Lung (tissue), 12 donors: ENCODE measurements around the gene IL36RN. TPM values are rescaled to one million over a fixed set of nuclear protein-coding genes. Genes with fewer than 3 reads are reported as not detected.

Source experiments
- ATAC-seq: fragments of 200-7000 bp; cut with Tn5 transposase; one replicate; pipeline ENCODE4 v1.9.1; 2020; ENCODE audit warnings: moderate number of reproducible peaks; ENCODE audit not compliant: insufficient read depth, low FRiP score
- DNase-seq, 3 donors: peaks; one replicate each; pipeline ENCODE4 v3.0.0-alpha.2; 2013 to 2017
- H3K27ac ChIP-seq, 2 donors: one replicate each; pipeline ENCODE4 v1.5.1; 2013; ENCODE audit warnings: mild to moderate bottlenecking in 2 of 2, moderate library complexity in 2 of 2, control low read depth in 1 of 2, inconsistent platforms in 1 of 2, low read depth in 1 of 2, low read length in 1 of 2
- H3K27me3 ChIP-seq, 3 donors: one replicate each; pipeline ENCODE4 v1.5.1; 2013; ENCODE audit warnings: low read length in 2 of 3; ENCODE audit not compliant: control insufficient read depth in 3 of 3, insufficient read depth in 3 of 3
- H3K36me3 ChIP-seq, 4 donors: one replicate each; pipeline ENCODE4 v1.5.1; 2013; ENCODE audit warnings: low read length in 4 of 4, mild to moderate bottlenecking in 1 of 4, moderate library complexity in 1 of 4; ENCODE audit not compliant: control insufficient read depth in 4 of 4, insufficient read depth in 4 of 4
- H3K4me1 ChIP-seq, 5 donors: one replicate each; pipeline ENCODE4 v1.5.1; 2013; ENCODE audit warnings: low read length in 5 of 5, mild to moderate bottlenecking in 2 of 5, moderate library complexity in 1 of 5; ENCODE audit not compliant: control insufficient read depth in 5 of 5, insufficient read depth in 5 of 5
- H3K4me3 ChIP-seq: one replicate; pipeline ENCODE4 v1.5.1; 2013; ENCODE audit warnings: mild to moderate bottlenecking, control low read depth, moderate library complexity
- H3K9ac ChIP-seq, 2 donors: one replicate each; pipeline ENCODE4 v1.5.1; 2013; ENCODE audit warnings: low read length in 2 of 2, control low read depth in 1 of 2; ENCODE audit not compliant: insufficient read depth in 1 of 2
- H3K9me3 ChIP-seq, 4 donors: one replicate each; pipeline ENCODE4 v1.5.1; 2013; ENCODE audit warnings: low read length in 3 of 4, mild to moderate bottlenecking in 1 of 4, moderate library complexity in 1 of 4; ENCODE audit not compliant: control insufficient read depth in 4 of 4, insufficient read depth in 3 of 4
- WGBS, 2 donors: extraction: QIAGEN DNeasy Blood & Tissue Kit; methylation state at CpG; one replicate each; pipeline ENCODE4 v1.1.7; 2013; 5-methylcytosine and 5-hydroxymethylcytosine counted together
- polyA plus RNA-seq, 2 donors: library from polyadenylated mRNA; stranded (reverse); fragments of 200-250 nt; gene quantifications; one replicate each; pipeline ENCODE4 v1.2.1, GENCODE V29; 2013
- total RNA-seq, 2 donors: library from RNA; depleted of rRNA in 1 of 2; stranded (reverse); fragments of >200 nt in 1 of 2; gene quantifications; one replicate each; pipeline ENCODE4 v1.2.1, GENCODE V29; 2014 to 2021
- TF ChIP-seq, protein P1 (sequence below): IDR thresholded peaks from 2 replicates; pipeline ENCODE4 v1.5.1; 2012; ENCODE audit warnings: mild to moderate bottlenecking; ENCODE audit errors: control extremely low read depth, extremely low read depth
- donor health status: control.
- donor health status: control.
- donor health status: Bipolar disorder and iron deficiency.
- donor health status: healthy.
- donor health status: DM: yes; HTN: yes; CAD: no.

Gene IL36RN
- total and polyA plus RNA-seq, 4 donors: 0.01 to 0.09 TPM; not detected in 2

DNA sequence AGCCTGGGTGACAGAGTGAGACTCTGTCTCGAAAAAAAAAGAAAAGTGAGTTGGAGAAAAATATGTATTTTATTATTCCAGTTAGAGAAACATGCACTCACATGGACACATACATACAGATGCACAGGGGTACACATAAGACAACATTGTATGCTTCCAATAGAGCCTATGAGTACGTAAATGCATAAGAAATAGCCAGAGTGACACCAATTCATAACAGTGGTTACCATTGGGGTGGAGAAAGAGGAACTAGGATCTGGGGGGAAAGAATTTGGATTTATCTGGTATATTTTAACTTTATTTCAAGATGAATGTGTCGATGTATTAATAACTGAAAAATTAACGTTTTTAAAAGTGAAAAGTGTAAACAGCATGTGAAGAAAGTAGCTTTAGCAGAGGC lies 37.7 kb upstream of the IL36RN start:
- Histone ChIP-seq H3K9me3 (peaks cover 0 to 2% (median 0%) of the 10 kb centered on the region in 4 donors), H3K27ac (no peak overlapping the region), H3K27me3 (peaks cover 0 to 3% (median 0%) of the 10 kb centered on the region in 3 donors), H3K9ac (no peak overlapping the region), H3K36me3 (no peaks in the 10 kb centered on the region), H3K4me1 (no peaks in the 10 kb centered on the region), H3K4me3 (no peak overlapping the region)
- 56 to 77% methylated on average over 4 of the region's 4 CpGs for WGBS, 2 donors
- ATAC-seq (no peak), DNase-seq (no peak)
- TF ChIP-seq, protein P1, sequence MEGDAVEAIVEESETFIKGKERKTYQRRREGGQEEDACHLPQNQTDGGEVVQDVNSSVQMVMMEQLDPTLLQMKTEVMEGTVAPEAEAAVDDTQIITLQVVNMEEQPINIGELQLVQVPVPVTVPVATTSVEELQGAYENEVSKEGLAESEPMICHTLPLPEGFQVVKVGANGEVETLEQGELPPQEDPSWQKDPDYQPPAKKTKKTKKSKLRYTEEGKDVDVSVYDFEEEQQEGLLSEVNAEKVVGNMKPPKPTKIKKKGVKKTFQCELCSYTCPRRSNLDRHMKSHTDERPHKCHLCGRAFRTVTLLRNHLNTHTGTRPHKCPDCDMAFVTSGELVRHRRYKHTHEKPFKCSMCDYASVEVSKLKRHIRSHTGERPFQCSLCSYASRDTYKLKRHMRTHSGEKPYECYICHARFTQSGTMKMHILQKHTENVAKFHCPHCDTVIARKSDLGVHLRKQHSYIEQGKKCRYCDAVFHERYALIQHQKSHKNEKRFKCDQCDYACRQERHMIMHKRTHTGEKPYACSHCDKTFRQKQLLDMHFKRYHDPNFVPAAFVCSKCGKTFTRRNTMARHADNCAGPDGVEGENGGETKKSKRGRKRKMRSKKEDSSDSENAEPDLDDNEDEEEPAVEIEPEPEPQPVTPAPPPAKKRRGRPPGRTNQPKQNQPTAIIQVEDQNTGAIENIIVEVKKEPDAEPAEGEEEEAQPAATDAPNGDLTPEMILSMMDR: no peak

DNA sequence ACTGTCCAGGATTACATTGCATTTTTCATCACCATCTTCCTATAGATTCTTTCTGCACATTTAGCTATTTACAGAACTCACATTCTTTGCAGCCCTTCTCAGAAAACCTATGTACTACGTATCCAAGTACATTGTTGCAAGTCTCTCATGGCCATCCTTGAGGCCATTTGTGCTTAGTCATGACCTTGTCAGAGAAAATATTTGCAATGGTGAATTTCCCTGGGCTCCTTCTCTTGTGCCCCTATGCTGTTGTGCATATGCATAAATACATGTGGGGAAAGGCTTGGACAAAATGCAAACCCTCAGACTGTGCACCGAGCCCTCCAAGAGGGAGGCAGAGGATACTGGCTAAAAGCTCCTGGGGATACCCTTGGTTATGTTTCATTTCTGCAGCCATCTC lies 34.2 kb upstream of the IL36RN start:
- H3K4me3 ChIP-seq: no peak overlapping the region
- DNase-seq (no peak), ATAC-seq (no peak)
- H3K9me3 ChIP-seq: peaks cover 0 to 2% (median 0%) of the 10 kb centered on the region in 4 donors
- no peaks in the 10 kb centered on the region for H3K36me3 ChIP-seq
- H3K4me1 ChIP-seq: no peaks in the 10 kb centered on the region
- H3K27me3 ChIP-seq: peaks cover 0 to 6% (median 3%) of the 10 kb centered on the region in 3 donors
- TF ChIP-seq, protein P1: no peak
- H3K27ac ChIP-seq: no peak overlapping the region
- WGBS, 2 donors: 90 to 97% methylated on average over 2 of the region's 2 CpGs
- H3K9ac ChIP-seq: no peak overlapping the region

DNA sequence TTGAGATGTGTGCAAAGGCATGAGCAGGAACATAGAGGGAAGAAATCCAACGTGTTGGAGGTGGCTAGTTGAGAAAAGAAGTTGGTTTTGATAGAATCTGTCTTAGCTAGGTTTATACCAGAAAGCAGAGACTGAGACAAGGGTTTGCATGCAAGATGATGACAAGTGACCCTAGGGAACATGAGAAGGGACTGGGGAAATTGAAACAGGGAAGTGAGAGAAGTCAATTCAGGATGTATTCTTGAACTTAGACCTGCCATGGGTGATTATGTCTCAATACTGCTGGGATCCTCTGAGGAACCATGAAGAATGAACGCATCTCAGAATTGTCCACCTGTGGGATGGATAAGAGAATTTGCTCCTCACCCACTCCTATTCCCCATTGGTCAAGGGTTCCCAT lies 33.3 kb upstream of the IL36RN start:
- H3K9me3 ChIP-seq: peaks cover 0 to 2% (median 0%) of the 10 kb centered on the region in 4 donors

More for the DNA sequence above, 33.3 kb upstream of the IL36RN start:
- TF ChIP-seq, protein P1: no peak
- Histone ChIP-seq H3K36me3 (no peaks in the 10 kb centered on the region), H3K9ac (no peak overlapping the region), H3K27me3 (peaks cover 0 to 6% (median 3%) of the 10 kb centered on the region in 3 donors), H3K4me3 (no peak overlapping the region), H3K4me1 (no peaks in the 10 kb centered on the region), H3K27ac (no peak overlapping the region)
- DNase-seq: no peak
- no peak for ATAC-seq
- 59 to 60% methylated on average over 2 of the region's 2 CpGs for WGBS, 2 donors
